SU-DHL-6 (cell line): Measurements from ENCODE around the gene MAP7D2.

Experiments used
- H2AFZ ChIP-seq: fragments of 200-600 bp; sonication (generic); 2 replicates; pipeline ENCODE4 v1.6.1; 2014; ENCODE audit warnings: low read depth, mild to moderate bottlenecking, moderate library complexity, mixed read lengths, antibody characterized with exemption, low read length; ENCODE audit not compliant: severe bottlenecking
- H3F3A ChIP-seq: fragments of 200-600 bp; shearing (Covaris generic); 2 replicates; pipeline ENCODE4 v1.6.0; 2016; ENCODE audit warnings: antibody characterized with exemption, mild to moderate bottlenecking; ENCODE audit not compliant: insufficient read depth
- H3K27ac ChIP-seq: fragments of 200-600 bp; sonication (generic); 2 replicates; pipeline ENCODE4 v1.5.1; 2016; ENCODE audit warnings: low read depth, mild to moderate bottlenecking, low read length, moderate library complexity, mixed read lengths
- H3K27me3 ChIP-seq: fragments of 200-600 bp; sonication (generic), shearing (Covaris generic); 2 replicates; pipeline ENCODE4 v1.6.0; 2014; ENCODE audit warnings: mild to moderate bottlenecking, low read length
- H3K36me3 ChIP-seq: fragments of 200-600 bp; sonication (generic); 2 replicates; pipeline ENCODE4 v1.6.1; 2014; ENCODE audit warnings: mild to moderate bottlenecking, low read length, mixed read lengths
- H3K4me2 ChIP-seq: fragments of 300-600, 200-600 bp; shearing (Covaris generic), sonication (generic); 2 replicates; pipeline ENCODE4 v1.6.0; 2014; ENCODE audit warnings: low read length, low read depth, mild to moderate bottlenecking; ENCODE audit not compliant: poor library complexity, severe bottlenecking
- H3K4me3 ChIP-seq: fragments of 200-600 bp; sonication (generic); 2 replicates; pipeline ENCODE4 v1.5.1; 2014; ENCODE audit warnings: antibody characterized with exemption, low read length, mild to moderate bottlenecking, mixed read lengths; ENCODE audit not compliant: insufficient read depth, poor library complexity, severe bottlenecking
- H3K79me2 ChIP-seq: fragments of 200-600 bp; sonication (generic); 2 replicates; pipeline ENCODE4 v1.6.1; 2014; ENCODE audit warnings: mild to moderate bottlenecking, low read length, moderate library complexity; ENCODE audit not compliant: insufficient read depth
- H3K9ac ChIP-seq: fragments of 200-600 bp; sonication (generic); 2 replicates; pipeline ENCODE4 v1.7.0; 2014; ENCODE audit warnings: mild to moderate bottlenecking, low read length
- H3K9me2 ChIP-seq: fragments of 200-600 bp; sonication (generic); replicated peaks from 2 replicates; pipeline ENCODE4 v1.6.1; 2014; ENCODE audit warnings: low read length; ENCODE audit not compliant: insufficient read depth
- H3K9me3 ChIP-seq: fragments of 200-600 bp; sonication (generic); 2 replicates; pipeline ENCODE4 v1.6.1; 2014; ENCODE audit warnings: low read length, mixed read lengths; ENCODE audit not compliant: insufficient read depth
- H4K20me1 ChIP-seq: fragments of 200-600 bp; sonication (generic); 2 replicates; pipeline ENCODE4 v1.6.1; 2014; ENCODE audit warnings: low read depth, mild to moderate bottlenecking, antibody characterized with exemption, low read length, moderate library complexity, mixed read lengths
- CTCF ChIP-seq: fragments of 200-600 bp; sonication (generic); IDR thresholded peaks from one replicate; pipeline ENCODE4 v1.5.1; 2017; ENCODE audit warnings: antibody characterized with exemption, mild to moderate bottlenecking, low read length, moderate library complexity; ENCODE audit not compliant: insufficient read depth, poor library complexity, severe bottlenecking
- EZH2phosphoT487 ChIP-seq: fragments of 200-600 bp; sonication (generic), shearing (Covaris generic); conservative IDR thresholded peaks from 2 replicates; pipeline ENCODE4 v1.6.1; 2018; ENCODE audit warnings: mild to moderate bottlenecking, antibody characterized with exemption, low read length, moderate library complexity, mixed read lengths

Gene MAP7D2

GRCh38 chrX:19958552-19959486, 157.9 kb downstream of the MAP7D2 start:
- Histone ChIP-seq H3K27ac (no peak overlapping the region), H2AFZ (no peak overlapping the region), H3K9me3 (no peaks in the 10 kb centered on the region), H3K79me2 (no peaks in the 10 kb centered on the region), H3K9ac (no peak overlapping the region), H4K20me1 (no peaks in the 10 kb centered on the region), H3K9me2 (no peaks in the 10 kb centered on the region), H3K4me3 (no peak overlapping the region), H3K4me2 (no peak overlapping the region), H3K36me3 (no peaks in the 10 kb centered on the region), H3F3A (no peaks in the 10 kb centered on the region), H3K27me3 (no peaks in the 10 kb centered on the region)
- TF ChIP-seq EZH2phosphoT487: no peak
- TF ChIP-seq CTCF: no peak

GRCh38 chrX:19956923-19957322, 159.8 kb downstream of the MAP7D2 start:
- Histone ChIP-seq H3K4me3 (no peak overlapping the region), H3K79me2 (no peaks in the 10 kb centered on the region), H3K27ac (no peak overlapping the region), H3K9me3 (no peaks in the 10 kb centered on the region), H2AFZ (no peak overlapping the region), H4K20me1 (no peaks in the 10 kb centered on the region), H3F3A (no peaks in the 10 kb centered on the region), H3K36me3 (no peaks in the 10 kb centered on the region), H3K9me2 (no peaks in the 10 kb centered on the region), H3K4me2 (no peak overlapping the region), H3K27me3 (no peaks in the 10 kb centered on the region), H3K9ac (no peak overlapping the region)
- TF ChIP-seq CTCF: no peak
- no peak for TF ChIP-seq EZH2phosphoT487
